ENCODE results near the gene CLNS1A. TPM values are rescaled to one million over a fixed set of nuclear protein-coding genes. Genes with fewer than 3 reads are reported as not detected.

The CLNS1A gene
- total RNA-seq, 2 experiments from 2014 or later = 99.9 to 103 TPM

DNA sequence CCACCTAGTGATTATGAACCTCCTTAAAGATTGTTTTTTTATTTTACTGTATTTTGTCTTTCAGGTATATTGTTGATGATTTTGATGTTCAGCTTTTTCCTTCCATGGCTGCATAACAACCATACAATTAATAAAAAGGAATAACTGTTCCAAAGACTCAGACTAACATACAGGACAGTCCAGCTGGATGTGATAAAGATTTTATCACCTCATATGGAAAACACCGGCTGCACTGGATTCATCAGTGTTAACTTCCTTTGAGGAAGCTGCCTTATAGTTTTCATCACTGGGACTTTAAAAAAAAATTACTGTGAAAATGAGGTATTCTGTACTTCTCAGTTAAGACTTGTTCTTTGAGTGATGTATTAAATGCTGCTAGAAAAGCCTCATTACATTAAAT, 28.4 kb downstream of the CLNS1A start:
- peaks cover 12% of the 10 kb centered on the region for H3K36me3 Mint-ChIP-seq (ENCODE audit: low read depth)
- ChIA-PET CTCF (interaction anchor here (1.0 to 1.9 kb wide), 2 partner anchors 10 to 61 kb away, joined by 4 to 5 read pairs; no protein-coding TSS in a partner anchor), POLR2A (no interaction called here)
- no peaks in the 10 kb centered on the region for H3K9me3 Mint-ChIP-seq (ENCODE audit: insufficient read depth)
- H3K4me1 Mint-ChIP-seq (ENCODE audit: low read depth) = no peaks in the 10 kb centered on the region
- no peak overlapping the region for H3K27ac Mint-ChIP-seq
- DNase-seq = no peak
- no peaks in the 10 kb centered on the region for H3K27me3 Mint-ChIP-seq (ENCODE audit: low read depth)
- ATAC-seq = no peak
- H3K4me3 Mint-ChIP-seq = no peak overlapping the region

GRCh38 chr11:77604281-77604680, 33.3 kb downstream of the CLNS1A start:
- no peak overlapping the region for H3K27ac Mint-ChIP-seq
- peaks cover 7% of the 10 kb centered on the region for H3K36me3 Mint-ChIP-seq (ENCODE audit: low read depth)
- H3K4me1 Mint-ChIP-seq (ENCODE audit: low read depth) = no peaks in the 10 kb centered on the region
- no peaks in the 10 kb centered on the region for H3K9me3 Mint-ChIP-seq (ENCODE audit: insufficient read depth)
- CTCF ChIA-PET = interaction anchor here (0.6 to 3.4 kb wide), 2 partner anchors 15 to 50 kb away, joined by 3 to 25 read pairs; no protein-coding TSS in a partner anchor
- DNase-seq (no peak), ATAC-seq (no peak)
- POLR2A ChIA-PET = no interaction called here
- no peaks in the 10 kb centered on the region for H3K27me3 Mint-ChIP-seq (ENCODE audit: low read depth)
- no peak overlapping the region for H3K4me3 Mint-ChIP-seq

DNA sequence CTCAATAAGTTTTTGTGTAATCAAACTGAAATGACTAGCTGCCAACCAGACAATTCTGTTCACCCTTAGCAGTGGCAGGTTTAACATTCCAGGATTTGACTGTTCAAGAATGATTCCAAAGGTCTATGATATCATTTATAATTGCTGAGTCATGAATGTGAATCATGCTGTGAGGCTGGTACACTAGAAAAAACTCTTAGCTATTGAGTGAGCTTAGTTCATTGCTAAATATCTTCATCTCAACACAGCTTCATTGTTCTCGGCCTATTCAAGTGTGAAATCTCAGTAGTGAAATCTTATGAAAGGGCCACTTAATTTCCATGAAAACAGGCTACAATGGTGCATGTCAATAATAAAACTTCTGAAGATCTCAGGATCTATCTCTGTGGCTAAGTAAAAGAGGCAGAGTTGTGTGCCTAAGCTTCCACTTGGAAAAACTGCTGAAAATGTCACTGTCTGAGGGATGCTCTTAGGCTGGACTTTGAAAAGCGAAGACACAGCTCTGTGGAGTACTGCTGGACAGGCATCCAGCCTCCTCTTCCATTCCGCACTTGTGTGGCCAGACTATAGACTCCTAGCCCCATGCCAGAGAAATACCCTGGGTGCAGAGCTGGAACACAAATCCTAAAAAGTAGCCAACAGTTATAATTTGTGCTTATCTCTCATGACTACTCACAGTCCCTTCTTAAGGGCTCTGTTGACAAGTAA, 35.1 kb downstream of the CLNS1A start:
- no peaks in the 10 kb centered on the region for H3K27me3 Mint-ChIP-seq (ENCODE audit: low read depth)
- no peak overlapping the region for H3K27ac Mint-ChIP-seq
- no peak for DNase-seq
- POLR2A ChIA-PET = interaction anchor here (0.6 to 1.3 kb wide), 2 partner anchors 13 to 99 kb away, joined by 3 to 4 read pairs; no protein-coding TSS in a partner anchor
- ATAC-seq = no peak
- CTCF ChIA-PET = interaction anchor here (1.1 to 3.4 kb wide), 5 partner anchors 11 to 476 kb away, joined by 3 to 25 read pairs (median 5); partner anchors contain the start of gene AQP11
- H3K36me3 Mint-ChIP-seq (ENCODE audit: low read depth) = no peaks in the 10 kb centered on the region
- no peaks in the 10 kb centered on the region for H3K4me1 Mint-ChIP-seq (ENCODE audit: low read depth)
- H3K9me3 Mint-ChIP-seq (ENCODE audit: insufficient read depth) = no peaks in the 10 kb centered on the region
- H3K4me3 Mint-ChIP-seq = no peak overlapping the region

GRCh38 chr11:77598195-77598594, 39.4 kb downstream of the CLNS1A start:
- Mint-ChIP-seq H3K9me3 (ENCODE audit: insufficient read depth) (no peaks in the 10 kb centered on the region), H3K27me3 (ENCODE audit: low read depth) (no peaks in the 10 kb centered on the region), H3K36me3 (ENCODE audit: low read depth) (no peaks in the 10 kb centered on the region), H3K4me3 (no peak overlapping the region), H3K27ac (no peak overlapping the region), H3K4me1 (ENCODE audit: low read depth) (no peaks in the 10 kb centered on the region)
- ChIA-PET CTCF (no interaction called here), POLR2A (no interaction called here)
- no peak for ATAC-seq
- DNase-seq = no peak

GRCh38 chr11:77596626-77597025, 41.0 kb downstream of the CLNS1A start:
- Mint-ChIP-seq H3K4me1 (ENCODE audit: low read depth) (no peaks in the 10 kb centered on the region), H3K4me3 (no peak overlapping the region), H3K36me3 (ENCODE audit: low read depth) (no peaks in the 10 kb centered on the region), H3K9me3 (ENCODE audit: insufficient read depth) (no peaks in the 10 kb centered on the region), H3K27me3 (ENCODE audit: low read depth) (no peaks in the 10 kb centered on the region), H3K27ac (no peak overlapping the region)
- DNase-seq (no peak), ATAC-seq (no peak)
- ChIA-PET POLR2A (no interaction called here), CTCF (no interaction called here)

- peaks cover 16% of the 10 kb centered on the region for H3K4me1 Mint-ChIP-seq (ENCODE audit: low read depth)
- CTCF ChIA-PET = no interaction called here
- ATAC-seq (no peak), DNase-seq (no peak)
- H3K27ac Mint-ChIP-seq = no peak overlapping the region
- H3K27me3 Mint-ChIP-seq (ENCODE audit: low read depth) = no peaks in the 10 kb centered on the region
- POLR2A ChIA-PET = no interaction called here
- H3K36me3 Mint-ChIP-seq (ENCODE audit: low read depth) = no peaks in the 10 kb centered on the region
- no peak overlapping the region for H3K4me3 Mint-ChIP-seq
- no peaks in the 10 kb centered on the region for H3K9me3 Mint-ChIP-seq (ENCODE audit: insufficient read depth)
These were observed 43.7 kb downstream of the CLNS1A start for GRCh38 chr11:77593883-77594282.

DNA sequence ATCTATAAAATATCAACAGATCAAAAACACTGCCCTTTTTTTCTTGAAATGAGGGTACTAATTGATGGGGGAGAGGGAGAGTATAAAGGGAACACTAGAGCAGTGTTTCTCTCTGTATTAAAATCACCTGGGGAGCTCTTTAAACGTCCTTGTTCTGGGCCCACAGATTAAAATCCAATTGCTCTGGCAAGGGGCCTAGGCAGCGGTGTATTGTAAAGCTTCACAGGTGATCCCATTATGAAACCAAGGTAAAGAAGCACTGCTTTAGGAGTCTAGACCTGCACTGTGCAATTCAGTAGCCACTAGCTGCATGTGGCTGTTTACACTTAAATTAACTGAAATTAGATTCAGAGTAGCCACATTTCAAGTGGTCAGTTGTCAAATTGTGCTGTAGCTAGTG, 44.9 kb downstream of the CLNS1A start:
- ChIA-PET CTCF (interaction anchor here (1.6 kb wide), 1 partner anchor 9 kb away, joined by 3 read pairs; no protein-coding TSS in a partner anchor), POLR2A (no interaction called here)
- H3K36me3 Mint-ChIP-seq (ENCODE audit: low read depth) = no peaks in the 10 kb centered on the region
- DNase-seq (no peak), ATAC-seq (no peak)
- no peak overlapping the region for H3K4me3 Mint-ChIP-seq
- no peaks in the 10 kb centered on the region for H3K9me3 Mint-ChIP-seq (ENCODE audit: insufficient read depth)
- H3K27ac Mint-ChIP-seq = no peak overlapping the region
- H3K27me3 Mint-ChIP-seq (ENCODE audit: low read depth) = no peaks in the 10 kb centered on the region
- peaks cover 19% of the 10 kb centered on the region for H3K4me1 Mint-ChIP-seq (ENCODE audit: low read depth)

GRCh38 chr11:77590194-77590782, 47.3 kb downstream of the CLNS1A start:
- Mint-ChIP-seq H3K4me1 (ENCODE audit: low read depth) (peaks cover 19% of the 10 kb centered on the region), H3K36me3 (ENCODE audit: low read depth) (no peaks in the 10 kb centered on the region), H3K4me3 (peak overlapping the region; percentile 82), H3K9me3 (ENCODE audit: insufficient read depth) (no peaks in the 10 kb centered on the region), H3K27ac (peak overlapping the region; percentile 48), H3K27me3 (ENCODE audit: low read depth) (peaks cover 2% of the 10 kb centered on the region)
- ATAC-seq = no peak
- CTCF ChIA-PET = interaction anchor here (0.9 to 1.7 kb wide), 5 partner anchors 12 to 404 kb away, joined by 3 to 8 read pairs (median 4); partner anchors contain the start of gene INTS4
- DNase-seq = peak; percentile 38
- POLR2A ChIA-PET = interaction anchor here (1.0 kb wide), 1 partner anchor 385 kb away, joined by 3 read pairs; no protein-coding TSS in a partner anchor

- Mint-ChIP-seq H3K36me3 (ENCODE audit: low read depth) (no peaks in the 10 kb centered on the region), H3K4me3 (peak within 1 kb of the TSS; percentile 82), H3K27ac (peak within 1 kb of the TSS; percentile 48), H3K27me3 (ENCODE audit: low read depth) (peaks cover 2% of the 10 kb centered on the region), H3K4me1 (ENCODE audit: low read depth) (peaks cover 19% of the 10 kb centered on the region), H3K9me3 (ENCODE audit: insufficient read depth) (no peaks in the 10 kb centered on the region)
- POLR2A ChIA-PET = interaction anchor here (1.0 kb wide), 1 partner anchor 385 kb away, joined by 3 read pairs; no protein-coding TSS in a partner anchor
- CTCF ChIA-PET = interaction anchor here (0.6 to 1.7 kb wide), 6 partner anchors 13 to 405 kb away, joined by 3 to 8 read pairs (median 4); partner anchors contain the start of gene INTS4
- DNase-seq (peak; percentile 64), ATAC-seq (peak; percentile 87)
These were observed 47.9 kb downstream of the CLNS1A start, which contains the start of gene AQP11 for GRCh38 chr11:77589521-77590193. TSS of gene AQP11 (plus strand) at chr11:77589953. CDS start at chr11:77589993, 40 bp downstream.

DNA sequence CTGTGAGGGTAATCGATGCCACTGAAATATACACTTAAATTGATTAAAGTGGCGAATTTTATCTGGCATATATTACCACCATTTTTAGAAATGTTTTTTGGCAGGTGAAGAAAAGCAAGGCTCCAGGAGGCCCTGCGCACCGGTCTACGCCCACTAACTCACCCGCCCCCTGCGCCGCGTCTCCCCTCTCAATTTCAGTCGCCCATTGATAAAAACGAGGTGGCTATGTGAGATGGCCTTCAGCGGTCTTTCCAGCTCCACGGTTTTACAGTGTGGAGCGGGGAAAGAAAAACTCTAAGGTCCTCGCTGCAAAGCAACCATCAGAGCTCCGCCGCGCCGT, 48.4 kb downstream of the CLNS1A start:
- ChIA-PET POLR2A (no interaction called here), CTCF (interaction anchor here (0.6 to 1.7 kb wide), 2 partner anchors 25 to 30 kb away, joined by 3 to 8 read pairs; no protein-coding TSS in a partner anchor)

DNA sequence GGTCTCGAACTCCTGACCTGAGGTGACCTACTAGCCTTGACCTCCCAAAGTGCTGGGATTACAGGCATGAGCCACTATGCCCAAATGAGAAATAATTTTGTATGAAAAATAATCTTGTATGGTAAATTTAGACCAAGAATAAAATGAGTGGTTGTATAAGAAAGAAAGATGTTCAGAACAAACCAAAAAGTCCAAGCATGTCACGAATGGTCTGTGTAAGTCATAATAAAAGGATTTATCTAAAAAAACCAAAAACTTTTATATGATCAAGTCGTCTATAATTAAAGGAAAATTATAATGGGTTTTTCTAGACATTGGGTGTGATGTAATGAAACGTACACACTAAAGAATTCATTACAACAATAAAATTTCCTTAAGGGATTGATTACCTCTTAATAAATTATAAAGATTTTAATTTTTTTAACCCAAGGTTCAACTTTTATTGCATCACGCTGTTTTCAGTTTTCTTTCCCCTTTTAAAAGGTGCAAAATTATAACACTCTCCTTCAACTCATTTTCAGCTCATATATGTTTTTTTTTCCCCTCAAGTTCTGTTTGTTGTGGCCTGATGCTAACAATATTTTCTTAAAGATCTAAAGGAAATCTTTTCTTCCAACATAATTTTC, 56.8 kb downstream of the CLNS1A start:
- Mint-ChIP-seq H3K9me3 (ENCODE audit: insufficient read depth) (peaks cover 13% of the 10 kb centered on the region), H3K36me3 (ENCODE audit: low read depth) (peaks cover 9% of the 10 kb centered on the region), H3K27ac (no peak overlapping the region), H3K4me1 (ENCODE audit: low read depth) (no peaks in the 10 kb centered on the region), H3K4me3 (no peak overlapping the region), H3K27me3 (ENCODE audit: low read depth) (peaks cover 3% of the 10 kb centered on the region)
- POLR2A ChIA-PET = no interaction called here
- CTCF ChIA-PET = no interaction called here
- ATAC-seq (no peak), DNase-seq (peak; percentile 33)

More for the DNA sequence above, 48.4 kb downstream of the CLNS1A start:
- Mint-ChIP-seq H3K27ac (no peak overlapping the region), H3K4me3 (peak overlapping the region; percentile 82), H3K36me3 (ENCODE audit: low read depth) (no peaks in the 10 kb centered on the region), H3K27me3 (ENCODE audit: low read depth) (peaks cover 2% of the 10 kb centered on the region), H3K9me3 (ENCODE audit: insufficient read depth) (no peaks in the 10 kb centered on the region), H3K4me1 (ENCODE audit: low read depth) (peaks cover 19% of the 10 kb centered on the region)
- DNase-seq = no peak
- peak; percentile 27 for ATAC-seq

Measured in activated CD8-positive, alpha-beta T cell treated with anti-CD3 and anti-CD28 coated beads, Interleukin-2, amount 10 ng/mL, durations not matched to agents 7 days and 5 days (primary cell).